Uterus (tissue), 2 donors: ENCODE data around the gene DZIP1.

Experiments used
- POLR2A ChIP-seq, 2 donors: fragments of 450-650 bp; IDR thresholded peaks; one replicate each; pipeline ENCODE4 v1.6.1; 2016; ENCODE audit warnings: antibody characterized with exemption in 2 of 2, mild to moderate bottlenecking in 1 of 2, moderate library complexity in 1 of 2
- TF ChIP-seq, protein P1 (sequence below), 4 experiments: fragments of 200-600 bp in 2 of 4; fragments of 450-650 bp in 2 of 4; sonication (generic) in 2 of 4; IDR thresholded peaks; one replicate each; pipeline ENCODE4 v1.5.1; 2016 to 2019; ENCODE audit warnings: antibody characterized with exemption in 4 of 4, mild to moderate bottlenecking in 2 of 4, moderate library complexity in 1 of 4

GRCh38 chr13:95607366-95607765 is 37.1 kb downstream of the DZIP1 start:
- TF ChIP-seq, protein P1, sequence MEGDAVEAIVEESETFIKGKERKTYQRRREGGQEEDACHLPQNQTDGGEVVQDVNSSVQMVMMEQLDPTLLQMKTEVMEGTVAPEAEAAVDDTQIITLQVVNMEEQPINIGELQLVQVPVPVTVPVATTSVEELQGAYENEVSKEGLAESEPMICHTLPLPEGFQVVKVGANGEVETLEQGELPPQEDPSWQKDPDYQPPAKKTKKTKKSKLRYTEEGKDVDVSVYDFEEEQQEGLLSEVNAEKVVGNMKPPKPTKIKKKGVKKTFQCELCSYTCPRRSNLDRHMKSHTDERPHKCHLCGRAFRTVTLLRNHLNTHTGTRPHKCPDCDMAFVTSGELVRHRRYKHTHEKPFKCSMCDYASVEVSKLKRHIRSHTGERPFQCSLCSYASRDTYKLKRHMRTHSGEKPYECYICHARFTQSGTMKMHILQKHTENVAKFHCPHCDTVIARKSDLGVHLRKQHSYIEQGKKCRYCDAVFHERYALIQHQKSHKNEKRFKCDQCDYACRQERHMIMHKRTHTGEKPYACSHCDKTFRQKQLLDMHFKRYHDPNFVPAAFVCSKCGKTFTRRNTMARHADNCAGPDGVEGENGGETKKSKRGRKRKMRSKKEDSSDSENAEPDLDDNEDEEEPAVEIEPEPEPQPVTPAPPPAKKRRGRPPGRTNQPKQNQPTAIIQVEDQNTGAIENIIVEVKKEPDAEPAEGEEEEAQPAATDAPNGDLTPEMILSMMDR (IDR thresholded peaks at IDR 0.05), result no peak
- TF ChIP-seq POLR2A (IDR thresholded peaks at IDR 0.05), result no peak
